ENCODE measurements around the gene TMEM117. TPM values are rescaled to one million over a fixed set of nuclear protein-coding genes. Genes with fewer than 3 reads are reported as not detected.

TMEM117 gene
- total and polyA plus RNA-seq, 2 donors (not counting 1 experiment from before 2014, with no cell fraction given), result 2.0 to 10.4 TPM

GRCh38 chr12:44077294-44077693 lies 241.4 kb downstream of the TMEM117 start:
- Histone ChIP-seq H3K4me2 (replicated peaks; ENCODE audit: low read depth, low read length, poor library complexity, severe bottlenecking) (no peak overlapping the region), H3K9me3 (ENCODE audit: control extremely low read depth in 1 of 3, control insufficient read depth in 2 of 3, insufficient read depth in 1 of 3, low read length in 2 of 3) (peaks cover 0 to 4% (median 0%) of the 10 kb centered on the region in 3 donors), H3K27me3 (replicated peaks in 1 of 4; ENCODE audit: control extremely low read depth in 1 of 4, control insufficient read depth in 3 of 4, insufficient read depth in 4 of 4, low read length in 3 of 4) (no peaks in the 10 kb centered on the region), H3K36me3 (replicated peaks in 1 of 2; ENCODE audit: control extremely low read depth in 1 of 2, control insufficient read depth in 1 of 2, extremely low read depth in 1 of 2, insufficient read depth in 2 of 2, low read length in 1 of 2) (no peaks in the 10 kb centered on the region), H2AFZ (ENCODE audit: insufficient read depth, low read depth, low read length, poor library complexity, severe bottlenecking) (no peak overlapping the region), H3K79me2 (ENCODE audit: control insufficient read depth, insufficient read depth, low read length) (no peaks in the 10 kb centered on the region), H3K9ac (ENCODE audit: low read length) (no peak overlapping the region), H3K27ac (ENCODE audit: low read length in 2 of 2) (no peak overlapping the region), H4K20me1 (ENCODE audit: control insufficient read depth, insufficient read depth, low read length, poor library complexity, severe bottlenecking) (no peaks in the 10 kb centered on the region), H3K4me1 (ENCODE audit: control insufficient read depth in 2 of 2, insufficient read depth in 2 of 2, low read length in 2 of 2) (no peaks in the 10 kb centered on the region), H3K4me3 (ENCODE audit: control extremely low read depth in 1 of 5, extremely low read depth in 1 of 5, insufficient read depth in 1 of 5, low read depth in 2 of 5, low read length in 4 of 5) (no peak overlapping the region)
- Mint-ChIP-seq H3K4me3 (no peak overlapping the region), H3K9me3 (ENCODE audit: insufficient read depth) (no peaks in the 10 kb centered on the region), H3K27ac (no peak overlapping the region), H3K27me3 (no peaks in the 10 kb centered on the region), H3K4me1 (no peaks in the 10 kb centered on the region)
- TF ChIP-seq EZH2 (IDR thresholded peaks at IDR 0.05; ENCODE audit: borderline replicate concordance, insufficient read depth, low read depth, low read length, poor library complexity, severe bottlenecking) (no peak), CTCF (IDR thresholded peaks at IDR 0.05) (no peak)
- ChIA-PET POLR2A (no interaction called here), CTCF (no interaction called here)
- no peak for DNase-seq
- whole genome bisulfite sequencing (ENCODE audit: insufficient coverage), result no CpG with 5 or more reads among the region's 2 CpGs
- intact Hi-C loops (cut with micrococcal nuclease), result no loop called here
- no peak for ATAC-seq (ENCODE audit: low read depth)

DNA sequence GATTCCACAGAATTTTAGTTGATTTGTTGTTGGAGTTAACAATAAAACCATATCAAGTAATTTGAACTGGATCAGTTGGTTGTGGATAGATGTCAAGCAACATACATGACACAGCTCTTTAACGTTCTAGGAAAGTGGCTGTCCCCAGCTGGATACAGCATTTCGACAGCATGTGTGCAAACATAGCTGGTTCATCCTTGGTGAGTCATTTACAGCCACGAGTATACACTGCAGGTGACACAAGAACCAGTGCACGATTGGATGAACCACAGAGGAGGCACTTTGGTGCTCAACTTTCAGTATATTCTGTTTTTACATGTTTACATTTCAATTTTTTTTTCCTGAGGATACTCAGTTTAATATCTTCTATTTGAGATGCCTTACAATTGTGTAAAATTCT lies 242.4 kb downstream of the TMEM117 start:
- DNase-seq (no peak), ATAC-seq (ENCODE audit: low read depth) (no peak)
- no peaks in the 10 kb centered on the region for H3K9me3 Mint-ChIP-seq (ENCODE audit: insufficient read depth)
- ChIA-PET POLR2A (no interaction called here), CTCF (no interaction called here)
- TF ChIP-seq EZH2 (IDR thresholded peaks at IDR 0.05; ENCODE audit: borderline replicate concordance, insufficient read depth, low read depth, low read length, poor library complexity, severe bottlenecking) (no peak), CTCF (IDR thresholded peaks at IDR 0.05) (no peak)
- no peak overlapping the region for H3K27ac ChIP-seq (ENCODE audit: low read length in 2 of 2)
- no peaks in the 10 kb centered on the region for H3K4me1 ChIP-seq (ENCODE audit: control insufficient read depth in 2 of 2, insufficient read depth in 2 of 2, low read length in 2 of 2)
- WGBS (ENCODE audit: insufficient coverage), result 87% methylated on average over 3 of the region's 4 CpGs
- H3K36me3 ChIP-seq (replicated peaks in 1 of 2; ENCODE audit: control extremely low read depth in 1 of 2, control insufficient read depth in 1 of 2, extremely low read depth in 1 of 2, insufficient read depth in 2 of 2, low read length in 1 of 2), result no peaks in the 10 kb centered on the region
- no peak overlapping the region for H3K4me2 ChIP-seq (replicated peaks; ENCODE audit: low read depth, low read length, poor library complexity, severe bottlenecking)
- H4K20me1 ChIP-seq (ENCODE audit: control insufficient read depth, insufficient read depth, low read length, poor library complexity, severe bottlenecking), result no peaks in the 10 kb centered on the region
- no peak overlapping the region for H2AFZ ChIP-seq (ENCODE audit: insufficient read depth, low read depth, low read length, poor library complexity, severe bottlenecking)
- no peaks in the 10 kb centered on the region for H3K27me3 ChIP-seq (replicated peaks in 1 of 4; ENCODE audit: control extremely low read depth in 1 of 4, control insufficient read depth in 3 of 4, insufficient read depth in 4 of 4, low read length in 3 of 4)
- no peaks in the 10 kb centered on the region for H3K79me2 ChIP-seq (ENCODE audit: control insufficient read depth, insufficient read depth, low read length)
- intact Hi-C loops (cut with micrococcal nuclease), result no loop called here
- no peak overlapping the region for H3K27ac Mint-ChIP-seq
- H3K27me3 Mint-ChIP-seq, result no peaks in the 10 kb centered on the region
- H3K4me1 Mint-ChIP-seq, result no peaks in the 10 kb centered on the region
- H3K4me3 Mint-ChIP-seq, result no peak overlapping the region
- no peak overlapping the region for H3K9ac ChIP-seq (ENCODE audit: low read length)
- peaks cover 0 to 4% (median 0%) of the 10 kb centered on the region in 3 donors for H3K9me3 ChIP-seq (ENCODE audit: control extremely low read depth in 1 of 3, control insufficient read depth in 2 of 3, insufficient read depth in 1 of 3, low read length in 2 of 3)
- H3K4me3 ChIP-seq (ENCODE audit: control extremely low read depth in 1 of 5, extremely low read depth in 1 of 5, insufficient read depth in 1 of 5, low read depth in 2 of 5, low read length in 4 of 5), result no peak overlapping the region

Measured in B cell (primary cell).